OCI-LY1 (cell line): ENCODE results near the gene WDR70.
"Not testable (repeated sequence)": the region's sequence is repeated elsewhere in the genome, so short reads cannot be mapped to it uniquely, and the experiment has no call there.

Source experiments
- H2AFZ ChIP-seq: fragments of 200-600 bp; sonication (generic), shearing (Covaris generic); 2 replicates; pipeline ENCODE4 v1.6.0; 2014; ENCODE audit warnings: antibody characterized with exemption, mild to moderate bottlenecking, low read length
- H3F3A ChIP-seq: fragments of 200-600 bp; sonication (generic), shearing (Covaris generic); 2 replicates; pipeline ENCODE4 v1.6.0; 2014; ENCODE audit warnings: mild to moderate bottlenecking, antibody characterized with exemption, low read length, moderate library complexity; ENCODE audit not compliant: insufficient read depth
- H3K27ac ChIP-seq: fragments of 200-600 bp; sonication (generic); 2 replicates; pipeline ENCODE4 v1.5.1; 2014; ENCODE audit warnings: low read length, mixed run types, mild to moderate bottlenecking, low read depth; ENCODE audit not compliant: poor library complexity, severe bottlenecking
- H3K27me3 ChIP-seq: fragments of 200-600 bp; sonication (generic); 2 replicates; pipeline ENCODE4 v1.6.0; 2014; ENCODE audit warnings: antibody characterized with exemption, mild to moderate bottlenecking, low read length, moderate library complexity; ENCODE audit not compliant: insufficient read depth
- H3K36me3 ChIP-seq: fragments of 200-600 bp; sonication (generic); 2 replicates; pipeline ENCODE4 v1.6.1; 2014; ENCODE audit warnings: mild to moderate bottlenecking, antibody characterized with exemption, low read length, moderate library complexity, mixed read lengths; ENCODE audit not compliant: insufficient read depth
- H3K4me1 ChIP-seq: fragments of 200-600 bp; sonication (generic); 2 replicates; pipeline ENCODE4 v1.5.1; 2014; ENCODE audit warnings: mild to moderate bottlenecking, low read length, moderate library complexity; ENCODE audit not compliant: insufficient read depth, severe bottlenecking
- H3K4me2 ChIP-seq: fragments of 200-600 bp; sonication (generic), shearing (Covaris generic); 2 replicates; pipeline ENCODE4 v1.6.1; 2014; ENCODE audit warnings: low read length
- H3K4me3 ChIP-seq: fragments of 200-600 bp; sonication (generic); 2 replicates; pipeline ENCODE4 v1.5.1; 2014; ENCODE audit warnings: low read length, low read depth, mild to moderate bottlenecking, mixed read lengths; ENCODE audit not compliant: poor library complexity, severe bottlenecking
- H3K79me2 ChIP-seq: fragments of 200-600 bp; shearing (Covaris generic); 2 replicates; pipeline ENCODE4 v1.6.1; 2016; ENCODE audit warnings: mixed run types, low read length, mixed read lengths; ENCODE audit not compliant: insufficient read depth
- H3K9ac ChIP-seq: fragments of 200-600 bp; sonication (generic), shearing (Covaris generic); 2 replicates; pipeline ENCODE4 v1.6.1; 2014; ENCODE audit warnings: mild to moderate bottlenecking, low read length, mixed read lengths
- H3K9me2 ChIP-seq: fragments of 200-600 bp; sonication (generic), shearing (Covaris generic); 2 replicates; pipeline ENCODE4 v1.6.1; 2014; ENCODE audit warnings: low read depth, mild to moderate bottlenecking, low read length, mixed read lengths
- H3K9me3 ChIP-seq: fragments of 200-600 bp; shearing (Covaris generic); 2 replicates; pipeline ENCODE4 v1.6.1; 2014; ENCODE audit warnings: low read length, mixed read lengths
- H4K20me1 ChIP-seq: fragments of 200-600 bp; sonication (generic), shearing (Covaris generic); 2 replicates; pipeline ENCODE4 v1.6.0; 2016; ENCODE audit warnings: mild to moderate bottlenecking, low read length; ENCODE audit not compliant: insufficient read depth
- CTCF ChIP-seq: fragments of 200-600 bp; sonication (generic), shearing (Covaris generic); IDR thresholded peaks from 2 replicates; pipeline ENCODE4 v1.5.1; 2017; ENCODE audit warnings: mild to moderate bottlenecking, antibody characterized with exemption, low read length, moderate library complexity, mixed read lengths
- EZH2 ChIP-seq: fragments of 200-600 bp; sonication (generic), shearing (Covaris generic); IDR thresholded peaks from 2 replicates; pipeline ENCODE4 v1.8.0; 2017; ENCODE audit warnings: borderline replicate concordance, mixed run types, mild to moderate bottlenecking, antibody characterized with exemption, low read length, moderate library complexity, mixed read lengths

Gene WDR70

DNA sequence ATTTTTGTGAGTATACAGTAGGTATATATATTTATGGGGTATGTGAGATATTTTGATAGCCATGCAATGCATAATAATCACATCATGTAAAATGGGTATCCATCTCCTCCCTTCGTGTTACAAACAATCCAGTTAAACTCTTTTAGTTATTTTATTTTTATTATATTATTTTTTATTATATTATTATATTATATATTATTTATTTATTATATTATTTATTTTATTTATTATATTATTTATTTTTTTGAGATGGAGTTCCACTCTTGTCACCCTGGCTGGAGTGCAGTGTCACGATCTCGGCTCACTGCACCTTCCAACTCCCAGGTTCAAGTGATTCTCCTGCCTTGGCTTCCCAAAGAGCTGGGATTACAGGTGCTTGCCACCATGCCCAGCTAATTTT is 138.6 kb downstream of the WDR70 start:
- Histone ChIP-seq H2AFZ (no peak overlapping the region), H3K9ac (no peak overlapping the region), H3K27ac (no peak overlapping the region), H3K9me3 (no peaks in the 10 kb centered on the region), H3K79me2 (no peaks in the 10 kb centered on the region), H3F3A (no peaks in the 10 kb centered on the region), H4K20me1 (no peaks in the 10 kb centered on the region), H3K36me3 (no peaks in the 10 kb centered on the region; the same call in 1 of the 2 replicates), H3K4me2 (no peak overlapping the region), H3K27me3 (no peaks in the 10 kb centered on the region), H3K9me2 (no peaks in the 10 kb centered on the region), H3K4me3 (no peak overlapping the region), H3K4me1 (no peaks in the 10 kb centered on the region)
- no peak for TF ChIP-seq EZH2
- no peak for TF ChIP-seq CTCF

DNA sequence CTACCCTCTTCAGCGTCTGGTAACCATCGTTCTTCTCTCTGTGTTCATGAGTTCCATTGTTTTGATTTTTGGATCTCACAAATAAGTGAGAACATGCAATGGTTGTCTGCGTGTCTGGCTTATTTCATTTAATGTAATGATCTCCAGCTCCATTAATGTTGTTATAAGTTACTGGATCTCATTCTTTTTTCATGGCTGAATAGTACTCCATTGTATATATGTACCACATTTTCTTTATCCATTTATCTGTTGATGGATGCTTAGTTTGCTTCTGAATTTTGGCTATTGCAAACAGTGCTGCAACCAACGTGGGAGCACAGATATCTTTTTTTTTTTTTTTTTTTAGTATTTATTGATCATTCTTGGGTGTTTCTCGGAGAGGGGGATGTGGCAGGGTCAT is 139.2 kb downstream of the WDR70 start:
- not testable (repeated sequence) for H3K27me3 ChIP-seq, H3K9me3 ChIP-seq, H4K20me1 ChIP-seq, H3F3A ChIP-seq, H3K9ac ChIP-seq, H3K4me3 ChIP-seq, H3K27ac ChIP-seq, H3K4me1 ChIP-seq, H3K4me2 ChIP-seq, H3K79me2 ChIP-seq, H3K36me3 ChIP-seq, H2AFZ ChIP-seq, H3K9me2 ChIP-seq

DNA sequence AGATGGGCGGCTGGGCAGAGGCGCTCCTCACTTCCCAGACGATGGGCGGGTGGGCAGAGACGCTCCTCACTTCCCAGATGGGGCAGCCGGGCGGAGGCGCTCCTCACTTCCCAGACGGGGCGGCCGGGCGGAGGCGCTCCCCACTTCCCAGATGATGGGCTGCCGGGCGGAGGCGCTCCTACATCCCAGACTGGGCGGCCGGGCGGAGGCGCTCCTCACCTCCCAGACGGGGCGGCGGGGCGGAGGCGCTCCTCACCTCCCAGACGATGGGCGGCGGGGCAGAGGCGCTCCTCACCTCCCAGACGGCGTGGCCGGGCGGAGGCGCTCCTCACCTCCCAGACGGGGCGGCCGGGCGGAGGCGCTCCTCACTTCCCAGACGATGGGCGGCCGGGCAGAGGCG is 140.2 kb downstream of the WDR70 start:
- Histone ChIP-seq H2AFZ (no peak overlapping the region), H3K36me3 (no peaks in the 10 kb centered on the region; the same call in 1 of the 2 replicates), H3F3A (no peaks in the 10 kb centered on the region)

More for the DNA sequence above, 140.2 kb downstream of the WDR70 start:
- H3K79me2 ChIP-seq = no peaks in the 10 kb centered on the region
- H3K9me2 ChIP-seq = no peaks in the 10 kb centered on the region
- no peaks in the 10 kb centered on the region for H3K27me3 ChIP-seq
- no peak for TF ChIP-seq EZH2
- no peak for TF ChIP-seq CTCF
- no peak overlapping the region for H3K27ac ChIP-seq
- H4K20me1 ChIP-seq = no peaks in the 10 kb centered on the region
- H3K4me1 ChIP-seq = no peaks in the 10 kb centered on the region
- no peak overlapping the region for H3K9ac ChIP-seq
- no peak overlapping the region for H3K4me2 ChIP-seq
- H3K4me3 ChIP-seq = no peak overlapping the region
- no peaks in the 10 kb centered on the region for H3K9me3 ChIP-seq
